D721Med (cell line): ENCODE data around the gene CALN1.
"Not testable (repeated sequence)": the region's sequence is repeated elsewhere in the genome, so short reads cannot be mapped to it uniquely, and the experiment has no call there.

Experiments used
- DNase-seq: peaks from one replicate; pipeline ENCODE4 v3.0.0; 2011; ENCODE audit warnings: low spot score; ENCODE audit not compliant: insufficient read length
- FAIRE-seq: peaks from 2 replicates; lab custom pipeline; 2011; peaks lifted over from hg19 to GRCh38; lab: Jason Lieb, UNC
- TF ChIP-seq, protein P1 (sequence below): IDR thresholded peaks from 2 replicates; pipeline ENCODE4 v1.5.1; 2012; ENCODE audit warnings: mild to moderate bottlenecking, control low read depth; ENCODE audit not compliant: insufficient read depth; ENCODE audit errors: missing control alignments

The CALN1 gene

DNA sequence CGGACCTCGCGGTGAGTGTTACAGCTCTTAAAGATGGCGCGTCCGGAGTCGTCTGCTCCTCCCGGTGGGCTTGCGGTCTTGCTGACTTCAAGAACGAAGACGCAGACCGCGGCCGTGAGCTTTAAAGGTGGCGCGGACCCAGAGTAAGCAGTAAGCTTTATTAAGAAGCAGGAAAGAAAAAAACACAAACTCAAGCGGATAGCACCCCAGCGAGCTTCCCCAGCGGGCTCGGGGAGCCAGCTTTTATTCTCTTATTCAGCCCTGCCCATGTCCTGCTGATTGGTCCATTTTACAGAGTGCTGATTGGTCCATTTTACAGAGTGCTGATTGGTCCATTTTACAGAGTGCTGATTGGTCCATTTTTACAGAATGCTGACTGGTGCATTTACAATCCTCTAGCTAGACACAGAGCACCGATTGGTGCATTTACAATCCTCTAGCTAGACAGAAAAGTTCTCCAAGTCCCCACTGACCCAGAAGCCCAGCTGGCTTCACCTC is at the start of gene CALN1:
CALN1 (minus strand) TSS at position 218 of the 498 bp plus-strand sequence.
- not testable (repeated sequence) for FAIRE-seq, DNase-seq

DNA sequence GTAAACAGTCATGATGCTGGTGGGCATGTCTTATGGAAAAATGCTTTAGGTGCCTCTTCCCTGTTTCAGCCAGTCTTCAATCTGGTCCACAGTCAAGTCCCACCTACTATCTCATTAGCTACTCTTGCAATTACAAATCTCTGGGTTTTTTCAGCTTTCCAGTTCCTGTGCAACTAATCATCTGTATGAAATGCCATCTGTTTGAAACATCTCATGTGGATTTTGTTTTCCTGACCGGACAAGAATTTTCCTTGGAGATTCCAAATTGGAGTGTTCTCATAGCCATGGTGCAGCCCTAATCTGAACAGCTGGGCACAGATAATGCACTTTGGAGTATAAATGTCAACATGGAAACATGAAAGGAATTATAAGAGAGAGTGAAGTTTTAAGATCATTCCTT is 41.3 kb upstream of the CALN1 start:
- DNase-seq = no peak
- FAIRE-seq = no peak
- TF ChIP-seq, protein P1, sequence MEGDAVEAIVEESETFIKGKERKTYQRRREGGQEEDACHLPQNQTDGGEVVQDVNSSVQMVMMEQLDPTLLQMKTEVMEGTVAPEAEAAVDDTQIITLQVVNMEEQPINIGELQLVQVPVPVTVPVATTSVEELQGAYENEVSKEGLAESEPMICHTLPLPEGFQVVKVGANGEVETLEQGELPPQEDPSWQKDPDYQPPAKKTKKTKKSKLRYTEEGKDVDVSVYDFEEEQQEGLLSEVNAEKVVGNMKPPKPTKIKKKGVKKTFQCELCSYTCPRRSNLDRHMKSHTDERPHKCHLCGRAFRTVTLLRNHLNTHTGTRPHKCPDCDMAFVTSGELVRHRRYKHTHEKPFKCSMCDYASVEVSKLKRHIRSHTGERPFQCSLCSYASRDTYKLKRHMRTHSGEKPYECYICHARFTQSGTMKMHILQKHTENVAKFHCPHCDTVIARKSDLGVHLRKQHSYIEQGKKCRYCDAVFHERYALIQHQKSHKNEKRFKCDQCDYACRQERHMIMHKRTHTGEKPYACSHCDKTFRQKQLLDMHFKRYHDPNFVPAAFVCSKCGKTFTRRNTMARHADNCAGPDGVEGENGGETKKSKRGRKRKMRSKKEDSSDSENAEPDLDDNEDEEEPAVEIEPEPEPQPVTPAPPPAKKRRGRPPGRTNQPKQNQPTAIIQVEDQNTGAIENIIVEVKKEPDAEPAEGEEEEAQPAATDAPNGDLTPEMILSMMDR = no peak

DNA sequence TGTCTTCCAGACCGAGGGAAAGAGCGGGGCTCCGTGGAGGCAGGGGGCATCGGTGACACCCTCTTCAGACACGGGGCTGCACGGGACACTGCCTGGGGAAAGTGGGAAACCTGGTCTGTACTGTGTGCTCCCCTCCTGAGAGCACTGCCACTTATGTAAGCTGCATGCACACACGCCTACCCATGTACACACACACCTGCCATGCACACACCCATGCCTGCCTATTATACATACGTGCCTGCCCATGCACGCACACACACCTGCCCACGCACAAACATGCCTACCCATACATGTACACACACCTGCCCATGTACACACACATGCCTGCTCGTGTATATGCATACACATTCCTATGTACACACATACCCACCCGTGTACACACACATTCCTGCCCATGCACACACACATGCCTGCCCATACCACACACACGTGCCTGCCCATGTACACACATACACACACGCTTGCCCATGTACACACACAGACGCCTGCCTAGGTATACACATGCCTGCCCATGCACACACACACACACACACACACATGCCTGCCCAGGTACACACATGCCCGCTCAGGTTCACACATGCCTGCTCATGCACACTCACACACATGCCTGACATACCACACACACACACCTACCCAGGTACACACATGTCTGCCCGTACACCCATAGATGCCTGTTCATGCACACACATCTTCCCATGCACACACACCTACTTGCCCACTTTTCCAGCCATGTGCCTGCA is 35.5 kb upstream of the CALN1 start:
- TF ChIP-seq, protein P1 = no peak
- no peak for DNase-seq
- no peak for FAIRE-seq

DNA sequence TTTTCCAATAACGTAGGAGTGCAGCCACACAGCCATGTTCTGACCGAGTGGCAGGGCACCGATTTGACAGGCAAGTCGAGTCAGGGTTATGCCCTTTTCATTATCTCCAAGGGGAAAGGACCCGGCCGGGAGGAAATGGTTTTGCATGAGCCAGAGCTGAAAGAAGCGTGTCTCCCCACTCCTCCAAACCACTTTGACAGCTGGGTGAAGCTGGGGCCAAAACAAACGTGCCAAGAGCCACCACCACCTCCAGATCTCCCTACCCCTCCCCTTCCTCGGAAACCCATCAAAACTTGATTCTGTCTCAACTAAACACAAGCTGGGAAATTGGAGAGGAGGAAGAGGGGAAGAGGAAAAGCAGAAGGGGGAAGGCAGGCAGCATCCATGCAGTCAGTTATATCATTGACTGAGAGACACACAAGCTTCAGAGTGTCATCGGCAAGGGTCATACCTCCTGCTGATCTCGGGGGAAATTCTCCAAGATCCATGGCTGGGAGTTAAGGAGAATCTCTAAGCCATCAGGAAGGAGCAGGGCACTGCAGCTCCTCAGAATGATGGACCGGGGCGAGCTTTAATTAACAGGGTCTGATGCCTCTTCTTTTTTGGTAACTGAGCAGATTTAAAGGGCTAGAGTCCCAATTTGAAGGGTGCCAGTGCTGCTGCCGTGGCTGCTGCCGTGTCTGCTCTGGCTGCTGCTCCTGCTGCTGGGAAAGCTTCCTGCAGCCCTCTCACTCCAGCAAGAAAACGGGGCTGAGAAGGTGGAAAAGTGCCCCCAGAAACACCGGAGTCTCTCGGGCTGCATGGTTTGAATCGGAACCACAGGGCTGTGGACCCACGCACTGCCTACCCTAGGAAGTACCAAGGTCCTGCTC is 34.7 kb upstream of the CALN1 start:
- DNase-seq (no peak), FAIRE-seq (no peak)
- TF ChIP-seq, protein P1 = no peak

DNA sequence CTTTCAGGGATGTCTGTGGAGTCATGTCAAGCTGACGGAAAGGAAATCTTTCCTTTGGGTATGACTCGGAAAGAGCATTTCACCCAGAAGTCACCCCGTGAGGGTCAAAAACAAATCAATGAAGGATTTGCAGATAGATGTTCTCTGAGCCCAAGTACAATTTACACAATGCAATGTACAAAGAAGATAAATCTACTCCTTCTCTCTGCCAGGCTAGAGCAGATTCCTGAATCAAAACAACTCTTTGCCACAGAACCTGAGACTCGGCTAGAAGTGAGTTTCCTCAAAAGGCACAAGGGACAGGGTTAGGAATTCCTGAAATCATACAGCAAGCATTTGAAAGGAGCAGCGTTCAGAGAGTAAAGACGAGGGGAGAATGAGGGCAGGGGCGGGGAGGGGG is 34.0 kb upstream of the CALN1 start:
- no peak for FAIRE-seq
- TF ChIP-seq, protein P1 = no peak
- DNase-seq = no peak

DNA sequence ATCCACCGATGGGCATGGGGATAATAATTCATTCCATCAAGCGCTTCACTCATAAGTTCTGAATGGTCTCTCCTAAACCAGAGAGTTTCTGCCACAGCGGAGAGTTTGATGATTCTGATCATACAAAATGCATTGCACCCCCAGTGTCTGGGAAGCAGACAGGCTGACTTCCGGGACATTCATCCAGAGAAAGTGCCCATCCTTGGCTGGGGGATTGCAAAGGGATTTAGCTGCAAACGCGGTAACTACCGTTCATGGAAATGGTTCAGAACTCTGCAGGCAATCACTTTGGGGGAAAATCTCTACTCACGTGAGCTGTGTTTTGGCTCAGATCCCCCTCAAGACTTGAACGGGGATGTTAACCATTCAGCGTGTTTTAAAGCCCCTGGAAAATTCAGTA is 33.4 kb upstream of the CALN1 start:
- DNase-seq = no peak
- FAIRE-seq = no peak
- TF ChIP-seq, protein P1 = no peak

DNA sequence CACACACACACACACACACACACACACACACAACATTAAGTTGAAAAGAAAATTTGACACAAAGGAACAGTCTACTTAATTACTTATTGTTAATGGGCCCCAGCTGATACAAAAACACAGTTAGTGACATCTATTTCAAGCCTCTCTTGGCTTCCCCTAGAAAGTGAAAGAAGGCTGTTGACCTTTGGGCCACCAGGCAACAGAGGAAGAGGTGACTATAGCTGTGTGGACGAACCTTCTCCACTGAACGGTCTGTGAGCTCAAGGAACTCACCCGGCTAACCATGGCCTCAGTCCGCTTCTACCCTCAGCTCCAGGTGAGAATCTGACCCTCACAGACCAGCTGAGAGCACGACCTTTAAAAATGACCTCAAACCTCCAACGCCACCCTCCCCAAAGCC is 32.9 kb upstream of the CALN1 start:
- DNase-seq = no peak
- no peak for FAIRE-seq
- TF ChIP-seq, protein P1 = no peak
